CD4-positive, alpha-beta T cell treated with Interleukin-4 for 1 hour (primary cell): Measurements from ENCODE around the gene MID1.

Experiments used
- DNase-seq, 2 donors: peaks; one replicate each; pipeline ENCODE4 v3.0.0-alpha.2; 2020 to 2022

Gene MID1

GRCh38 chrX:10620121-10620699, at the start of gene MID1:
Gene MID1 (minus strand): TSS chrX:10620585. CDS start chrX:10567547, 53,038 bp downstream.
- DNase-seq: no peak

GRCh38 chrX:10667143-10667542, 46.8 kb upstream of the MID1 start:
- no peak for DNase-seq

- DNase-seq: no peak
These were observed 45.7 kb upstream of the MID1 start for GRCh38 chrX:10666102-10666501.

- no peak for DNase-seq
These were observed 45.3 kb upstream of the MID1 start for GRCh38 chrX:10665681-10666080.

GRCh38 chrX:10660171-10660570, 39.8 kb upstream of the MID1 start:
- DNase-seq: no peak

GRCh38 chrX:10656214-10656613, 35.8 kb upstream of the MID1 start:
- DNase-seq: no peak

GRCh38 chrX:10654960-10655359, 34.6 kb upstream of the MID1 start:
- no peak for DNase-seq

GRCh38 chrX:10653302-10653701, 32.9 kb upstream of the MID1 start:
- DNase-seq: no peak

GRCh38 chrX:10649265-10649664, 28.9 kb upstream of the MID1 start:
- no peak for DNase-seq

GRCh38 chrX:10648614-10649013, 28.2 kb upstream of the MID1 start:
- no peak for DNase-seq

- no peak for DNase-seq
These were observed 16.5 kb upstream of the MID1 start for GRCh38 chrX:10636851-10637250.

GRCh38 chrX:10636337-10636736, 16.0 kb upstream of the MID1 start:
- DNase-seq: no peak

GRCh38 chrX:10634392-10635161, 14.2 kb upstream of the MID1 start:
- no peak for DNase-seq

- DNase-seq: no peak
These were observed 13.3 kb upstream of the MID1 start for GRCh38 chrX:10633722-10634121.

GRCh38 chrX:10631416-10632145, 11.2 kb upstream of the MID1 start:
- no peak for DNase-seq

- DNase-seq: no peak
These were observed 9.9 kb upstream of the MID1 start for GRCh38 chrX:10630320-10630719.

GRCh38 chrX:10629905-10630304, 9.5 kb upstream of the MID1 start:
- DNase-seq: no peak

GRCh38 chrX:10628906-10629305, 8.5 kb upstream of the MID1 start:
- no peak for DNase-seq

- no peak for DNase-seq
These were observed 1.8 kb upstream of the MID1 start for GRCh38 chrX:10622197-10622596.

- DNase-seq: no peak
These were observed 849 bp downstream of the MID1 start for GRCh38 chrX:10619425-10620046.

- DNase-seq: no peak
These were observed 1.4 kb downstream of the MID1 start for GRCh38 chrX:10618961-10619360.

GRCh38 chrX:10617999-10618351, 2.4 kb downstream of the MID1 start:
- DNase-seq: no peak

- DNase-seq: no peak
These were observed 3.0 kb downstream of the MID1 start for GRCh38 chrX:10617186-10617998.
